Upper lobe of right lung (tissue), 1 donor: ENCODE results near the gene SLC2A13. TPM values are rescaled to one million over a fixed set of nuclear protein-coding genes. Genes with fewer than 3 reads are reported as not detected.

Experiments used
- ATAC-seq: fragments of 200-7000 bp; cut with Tn5 transposase; one replicate; pipeline ENCODE4 v1.9.1; 2020; ENCODE audit warnings: mild to moderate bottlenecking, moderate library complexity
- DNase-seq: peaks from one replicate; pipeline ENCODE4 v3.0.0-alpha.2; 2020
- H3K27ac ChIP-seq: fragments of 200-600 bp; one replicate; pipeline ENCODE4 v1.8.0; 2022
- H3K27me3 ChIP-seq: fragments of 200-600 bp; one replicate; pipeline ENCODE4 v1.8.0; 2022; ENCODE audit warnings: mild to moderate bottlenecking
- H3K36me3 ChIP-seq: fragments of 200-600 bp; one replicate; pipeline ENCODE4 v1.8.0; 2022
- H3K4me1 ChIP-seq: fragments of 200-600 bp; one replicate; pipeline ENCODE4 v1.8.0; 2022
- H3K4me3 ChIP-seq: fragments of 200-600 bp; one replicate; pipeline ENCODE4 v1.8.0; 2022; ENCODE audit warnings: mild to moderate bottlenecking
- H3K9me3 ChIP-seq: fragments of 200-600 bp; one replicate; pipeline ENCODE4 v1.8.0; 2022
- intact Hi-C: fragments of 100-400 bp; cut with DNase I; formaldehyde crosslinking; loops from one replicate; pipeline ENCODE4 v1.11.0; 2022
- total RNA-seq: library from RNA; stranded (reverse); fragmentation: NEBNext Ultra II Directional; extraction: Animal tissue kit (Norgen Biotek cat#: 25700); gene quantifications from one replicate; pipeline ENCODE4 v1.2.1, GENCODE V29; 2021
- TF ChIP-seq, protein P1 (sequence below): fragments of 200-600 bp; IDR thresholded peaks from one replicate; pipeline ENCODE4 v1.8.0; 2022; ENCODE audit warnings: antibody characterized with exemption
- donor health status: DM: no; HTN: yes; CAD: no; lungs with severe emphysema.

The SLC2A13 gene
- total RNA-seq, 1 donor from 2014 or later: 11.3 TPM

DNA sequence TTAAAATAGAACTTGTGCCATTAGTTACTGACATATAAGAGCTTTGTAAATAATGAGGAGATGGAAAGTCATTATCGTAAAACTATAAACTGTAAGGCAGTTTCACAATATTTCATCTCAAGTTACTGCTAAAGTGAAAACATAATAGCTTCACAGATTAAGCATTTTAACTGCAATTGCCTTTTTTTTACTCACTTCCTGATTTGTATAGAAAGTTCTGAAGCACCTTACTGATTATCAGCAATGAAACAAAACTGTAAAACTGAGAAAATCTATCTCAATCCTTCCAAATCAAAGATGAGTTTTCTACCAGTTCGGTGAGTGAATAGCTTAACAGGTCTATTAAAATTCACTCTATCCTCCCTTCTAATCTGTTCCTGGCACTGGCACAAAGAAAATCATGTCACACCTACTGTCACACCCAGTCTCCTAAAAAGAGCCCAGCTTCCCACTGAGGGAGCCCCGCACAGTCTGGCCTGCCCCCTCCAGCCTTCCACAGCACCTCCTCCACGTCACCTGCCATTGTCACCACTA, 324.9 kb downstream of the SLC2A13 start:
- intact Hi-C loops: no loop called here
- ATAC-seq: peak; percentile 62
- TF ChIP-seq, protein P1, sequence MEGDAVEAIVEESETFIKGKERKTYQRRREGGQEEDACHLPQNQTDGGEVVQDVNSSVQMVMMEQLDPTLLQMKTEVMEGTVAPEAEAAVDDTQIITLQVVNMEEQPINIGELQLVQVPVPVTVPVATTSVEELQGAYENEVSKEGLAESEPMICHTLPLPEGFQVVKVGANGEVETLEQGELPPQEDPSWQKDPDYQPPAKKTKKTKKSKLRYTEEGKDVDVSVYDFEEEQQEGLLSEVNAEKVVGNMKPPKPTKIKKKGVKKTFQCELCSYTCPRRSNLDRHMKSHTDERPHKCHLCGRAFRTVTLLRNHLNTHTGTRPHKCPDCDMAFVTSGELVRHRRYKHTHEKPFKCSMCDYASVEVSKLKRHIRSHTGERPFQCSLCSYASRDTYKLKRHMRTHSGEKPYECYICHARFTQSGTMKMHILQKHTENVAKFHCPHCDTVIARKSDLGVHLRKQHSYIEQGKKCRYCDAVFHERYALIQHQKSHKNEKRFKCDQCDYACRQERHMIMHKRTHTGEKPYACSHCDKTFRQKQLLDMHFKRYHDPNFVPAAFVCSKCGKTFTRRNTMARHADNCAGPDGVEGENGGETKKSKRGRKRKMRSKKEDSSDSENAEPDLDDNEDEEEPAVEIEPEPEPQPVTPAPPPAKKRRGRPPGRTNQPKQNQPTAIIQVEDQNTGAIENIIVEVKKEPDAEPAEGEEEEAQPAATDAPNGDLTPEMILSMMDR: no peak
- Histone ChIP-seq H3K4me1 (no peaks in the 10 kb centered on the region), H3K36me3 (no peaks in the 10 kb centered on the region), H3K9me3 (no peaks in the 10 kb centered on the region), H3K4me3 (peak overlapping the region; percentile 2), H3K27ac (no peak overlapping the region), H3K27me3 (no peaks in the 10 kb centered on the region)
- DNase-seq: no peak

DNA sequence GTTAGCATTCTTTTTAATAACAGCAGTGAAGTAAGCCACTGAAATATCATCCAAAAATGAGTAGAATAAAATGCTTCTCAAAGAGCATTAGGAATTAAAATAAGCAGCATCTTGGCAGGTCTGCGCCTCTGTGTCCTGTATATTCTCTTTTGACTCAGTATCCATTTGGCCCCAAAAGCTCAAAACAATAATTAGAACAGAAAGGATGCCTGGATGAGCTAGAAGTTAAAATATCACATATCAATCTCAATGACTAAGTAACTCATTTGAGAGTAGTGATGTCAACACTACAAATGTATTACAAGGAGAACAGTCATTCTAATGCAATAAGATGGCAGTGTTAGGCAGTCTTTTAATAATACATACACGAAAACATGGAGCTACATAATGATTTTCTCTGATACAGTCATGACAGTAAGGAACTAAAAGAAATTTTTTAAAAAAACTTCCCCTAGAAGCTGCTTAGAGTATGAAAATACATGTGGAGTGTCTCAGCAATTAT, 325.4 kb downstream of the SLC2A13 start:
- no peak overlapping the region for H3K4me3 ChIP-seq
- H3K9me3 ChIP-seq: no peaks in the 10 kb centered on the region
- TF ChIP-seq, protein P1: no peak
- no peaks in the 10 kb centered on the region for H3K36me3 ChIP-seq
- no peaks in the 10 kb centered on the region for H3K4me1 ChIP-seq
- H3K27me3 ChIP-seq: no peaks in the 10 kb centered on the region
- intact Hi-C loops: no loop called here
- no peak for ATAC-seq
- no peak overlapping the region for H3K27ac ChIP-seq
- no peak for DNase-seq

DNA sequence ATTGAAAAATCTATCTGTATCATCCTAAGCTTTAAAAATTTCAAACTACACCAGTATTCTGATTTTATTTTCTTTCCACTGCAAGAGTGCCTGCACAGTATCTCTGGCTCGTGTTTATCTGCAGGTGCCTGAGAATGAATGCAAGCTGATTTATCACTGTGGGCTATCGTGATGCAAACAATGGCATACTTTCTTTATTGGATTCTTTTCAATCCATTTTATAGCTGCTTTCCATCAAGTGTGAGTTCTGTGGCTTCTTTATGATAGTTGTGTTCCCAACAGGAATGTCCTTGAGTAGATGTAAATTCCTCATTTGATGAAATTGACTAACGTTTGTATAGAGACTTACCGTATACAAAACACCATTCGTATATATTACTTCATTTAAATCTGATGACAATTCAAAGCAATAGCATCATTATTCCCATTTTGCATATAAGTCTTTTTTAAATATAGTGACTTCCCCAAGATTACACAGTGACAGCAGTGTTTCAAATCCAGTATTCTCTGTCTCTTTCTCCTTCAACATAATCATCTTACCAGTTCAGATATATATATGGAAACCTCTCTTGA, 326.0 kb downstream of the SLC2A13 start:
- intact Hi-C loops: no loop called here
- TF ChIP-seq, protein P1: no peak
- DNase-seq (no peak), ATAC-seq (no peak)
- Histone ChIP-seq H3K4me3 (no peak overlapping the region), H3K27me3 (no peaks in the 10 kb centered on the region), H3K36me3 (no peaks in the 10 kb centered on the region), H3K4me1 (no peaks in the 10 kb centered on the region), H3K9me3 (no peaks in the 10 kb centered on the region), H3K27ac (no peak overlapping the region)

DNA sequence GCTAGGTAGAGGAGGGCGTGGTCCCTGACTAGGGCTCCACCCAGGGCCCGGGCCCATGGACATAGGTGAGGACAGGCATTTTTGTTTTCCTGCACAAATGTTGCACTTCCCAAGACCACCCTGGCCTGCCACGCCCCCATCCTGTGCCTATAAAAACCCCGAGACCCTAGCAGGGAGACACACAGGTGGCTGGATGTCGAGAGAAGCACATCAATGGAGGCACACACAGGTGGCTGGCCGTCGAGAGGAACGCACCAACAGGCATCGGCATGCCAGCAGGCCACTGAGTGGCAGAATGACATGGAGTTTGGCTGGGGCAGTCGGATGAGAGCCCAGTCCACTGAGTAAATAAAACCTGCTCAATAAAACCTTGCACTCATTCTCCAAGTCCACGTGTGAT, 328.4 kb downstream of the SLC2A13 start:
- Histone ChIP-seq H3K4me1 (no peaks in the 10 kb centered on the region), H3K27me3 (no peaks in the 10 kb centered on the region), H3K4me3 (no peak overlapping the region), H3K36me3 (no peaks in the 10 kb centered on the region), H3K9me3 (no peaks in the 10 kb centered on the region), H3K27ac (no peak overlapping the region)
- intact Hi-C loops: no loop called here
- ATAC-seq: no peak
- TF ChIP-seq, protein P1: no peak
- DNase-seq: no peak

DNA sequence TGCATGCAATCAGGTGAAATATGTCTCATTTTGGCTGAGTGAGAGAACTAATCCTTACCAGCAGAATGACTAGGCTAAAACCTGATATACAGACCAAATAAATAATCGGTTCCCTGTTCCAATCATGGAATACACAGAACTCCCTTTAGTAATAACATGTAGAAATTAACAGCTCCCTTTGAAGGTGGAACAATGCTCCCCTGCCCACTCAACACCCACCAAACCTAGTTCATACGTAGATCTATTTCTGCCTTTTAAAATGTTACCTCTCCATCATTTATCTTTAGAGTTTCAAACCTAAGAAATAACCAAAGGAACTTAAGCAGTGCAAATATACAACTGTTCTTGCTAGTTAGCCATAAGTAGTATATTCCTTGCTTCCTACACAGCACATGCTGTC, 332.6 kb downstream of the SLC2A13 start:
- H3K4me1 ChIP-seq: no peaks in the 10 kb centered on the region
- H3K36me3 ChIP-seq: no peaks in the 10 kb centered on the region
- no peaks in the 10 kb centered on the region for H3K9me3 ChIP-seq
- H3K4me3 ChIP-seq: no peak overlapping the region
- H3K27me3 ChIP-seq: no peaks in the 10 kb centered on the region
- TF ChIP-seq, protein P1: no peak
- no peak for DNase-seq
- no peak for ATAC-seq
- H3K27ac ChIP-seq: no peak overlapping the region
- intact Hi-C loops: no loop called here
